ENCODE data around the gene KBTBD13. TPM values are rescaled to one million over a fixed set of nuclear protein-coding genes. Genes with fewer than 3 reads are reported as not detected.
"Not testable (repeated sequence)": the region's sequence is repeated elsewhere in the genome, so short reads cannot be mapped to it uniquely, and the experiment has no call there.

Gene KBTBD13
- total RNA-seq, 1 donor = not detected

DNA sequence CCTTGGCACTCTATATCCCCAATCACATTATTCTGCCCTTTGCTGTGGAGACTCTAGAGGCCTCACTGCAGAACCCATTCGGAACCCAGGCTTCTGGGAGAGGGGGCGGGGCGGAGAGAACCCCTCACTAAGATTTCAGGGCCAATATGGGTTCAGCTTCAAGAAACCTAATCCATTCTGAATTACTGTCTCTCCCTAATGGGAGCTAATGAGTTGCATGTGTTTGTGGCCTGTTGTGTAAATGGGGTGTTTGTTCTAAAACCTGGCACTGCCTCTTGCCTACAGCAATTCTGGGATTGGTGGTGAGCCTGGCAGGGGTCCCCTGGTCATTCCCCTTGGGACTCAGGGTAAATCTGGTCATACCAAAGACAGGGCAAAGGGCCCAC is 8.2 kb upstream of the KBTBD13 start:
- H3K4me3 ChIP-seq (ENCODE audit: low read depth, low read length) = no peak overlapping the region
- TF ChIP-seq, protein P1, sequence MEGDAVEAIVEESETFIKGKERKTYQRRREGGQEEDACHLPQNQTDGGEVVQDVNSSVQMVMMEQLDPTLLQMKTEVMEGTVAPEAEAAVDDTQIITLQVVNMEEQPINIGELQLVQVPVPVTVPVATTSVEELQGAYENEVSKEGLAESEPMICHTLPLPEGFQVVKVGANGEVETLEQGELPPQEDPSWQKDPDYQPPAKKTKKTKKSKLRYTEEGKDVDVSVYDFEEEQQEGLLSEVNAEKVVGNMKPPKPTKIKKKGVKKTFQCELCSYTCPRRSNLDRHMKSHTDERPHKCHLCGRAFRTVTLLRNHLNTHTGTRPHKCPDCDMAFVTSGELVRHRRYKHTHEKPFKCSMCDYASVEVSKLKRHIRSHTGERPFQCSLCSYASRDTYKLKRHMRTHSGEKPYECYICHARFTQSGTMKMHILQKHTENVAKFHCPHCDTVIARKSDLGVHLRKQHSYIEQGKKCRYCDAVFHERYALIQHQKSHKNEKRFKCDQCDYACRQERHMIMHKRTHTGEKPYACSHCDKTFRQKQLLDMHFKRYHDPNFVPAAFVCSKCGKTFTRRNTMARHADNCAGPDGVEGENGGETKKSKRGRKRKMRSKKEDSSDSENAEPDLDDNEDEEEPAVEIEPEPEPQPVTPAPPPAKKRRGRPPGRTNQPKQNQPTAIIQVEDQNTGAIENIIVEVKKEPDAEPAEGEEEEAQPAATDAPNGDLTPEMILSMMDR (IDR thresholded peaks at IDR 0.05; ENCODE audit: insufficient read depth, low read length) = no peak
- DNase-seq (ENCODE audit: low read depth) = no peak

DNA sequence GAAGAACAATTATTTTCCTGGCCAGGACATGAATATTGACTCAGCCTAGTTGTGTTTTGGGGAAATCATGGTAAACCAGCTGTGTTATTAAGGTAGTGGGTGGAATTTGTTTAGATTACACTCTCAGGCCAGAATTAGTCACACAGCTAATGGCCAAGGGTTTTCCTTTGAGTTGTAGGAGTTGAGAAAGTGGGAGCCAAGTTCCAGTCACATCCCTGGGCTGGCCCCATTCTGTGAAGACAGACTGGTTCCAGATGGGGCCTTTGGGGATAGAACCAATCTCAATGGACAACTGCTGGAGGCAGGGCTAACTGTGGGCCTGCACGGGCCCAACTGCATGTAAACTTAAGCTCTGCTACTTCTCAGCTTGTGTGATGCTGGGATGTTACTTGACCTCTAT is 7.4 kb upstream of the KBTBD13 start:
- TF ChIP-seq, protein P1 (IDR thresholded peaks at IDR 0.05; ENCODE audit: insufficient read depth, low read length) = no peak
- H3K4me3 ChIP-seq (ENCODE audit: low read depth, low read length) = no peak overlapping the region
- peak; percentile 99 for DNase-seq (ENCODE audit: low read depth)

DNA sequence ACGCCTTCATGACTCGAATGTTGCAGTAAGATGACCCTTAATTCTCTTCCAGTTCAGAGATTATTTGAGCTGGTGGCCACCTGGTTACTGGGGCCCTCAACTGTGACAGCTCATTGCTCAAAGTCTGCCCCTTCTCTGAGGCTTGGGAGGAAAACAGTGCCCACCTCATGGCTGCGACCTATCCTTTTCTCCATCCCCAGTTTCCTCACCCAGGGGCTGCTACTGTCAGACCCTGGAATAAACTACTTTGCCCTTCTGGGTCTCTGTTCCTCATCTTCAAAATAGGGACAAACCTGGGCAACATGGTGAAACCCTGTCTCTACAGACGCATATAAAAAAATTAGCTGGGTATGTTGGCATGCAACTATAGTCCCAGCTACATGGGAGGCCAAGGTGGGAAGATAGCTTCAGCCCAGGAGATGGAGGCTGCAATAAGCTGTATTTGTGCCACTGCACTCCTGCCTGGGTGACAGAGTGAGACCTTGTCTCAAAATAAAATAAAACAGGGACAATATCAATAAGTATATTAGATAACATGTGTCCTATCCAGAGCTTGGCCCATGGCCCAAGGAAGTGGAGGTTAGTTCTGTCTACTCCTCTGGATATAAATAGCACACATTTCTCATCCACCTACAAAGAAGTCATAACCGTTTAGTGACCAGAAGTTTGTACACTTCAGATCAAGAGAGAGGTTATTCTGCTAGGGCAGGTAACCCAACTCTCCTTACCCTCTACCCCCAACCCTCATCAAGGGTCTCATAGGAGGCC is 6.6 kb upstream of the KBTBD13 start:
- DNase-seq (ENCODE audit: low read depth) = no peak
- TF ChIP-seq, protein P1 (IDR thresholded peaks at IDR 0.05; ENCODE audit: insufficient read depth, low read length) = no peak
- H3K4me3 ChIP-seq (ENCODE audit: low read depth, low read length) = no peak overlapping the region

DNA sequence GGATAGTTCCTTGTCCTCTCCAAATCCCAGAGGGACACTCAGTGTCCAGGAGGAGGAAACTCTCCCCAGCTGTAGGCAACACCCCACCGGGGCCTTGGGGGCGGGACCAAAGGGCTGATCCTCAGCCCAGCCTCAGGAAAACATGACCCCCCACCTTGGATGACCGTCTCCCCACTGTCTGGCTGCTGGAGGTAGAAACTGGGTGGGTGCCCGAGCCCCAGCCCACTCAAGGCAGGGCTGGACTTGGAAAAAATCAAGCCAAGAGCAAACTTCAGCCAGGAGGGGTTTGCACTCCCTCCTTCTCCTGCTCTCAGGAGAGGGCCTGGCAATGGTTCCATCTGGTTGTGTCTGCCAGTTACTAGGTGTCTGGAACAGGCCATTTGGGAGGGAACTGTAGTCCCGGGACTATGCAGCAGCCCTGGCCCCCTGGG is 5.2 kb upstream of the KBTBD13 start:
- no peak overlapping the region for H3K4me3 ChIP-seq (ENCODE audit: low read depth, low read length)
- peak; percentile 82 for DNase-seq (ENCODE audit: low read depth)
- TF ChIP-seq, protein P1 (IDR thresholded peaks at IDR 0.05; ENCODE audit: insufficient read depth, low read length) = no peak

DNA sequence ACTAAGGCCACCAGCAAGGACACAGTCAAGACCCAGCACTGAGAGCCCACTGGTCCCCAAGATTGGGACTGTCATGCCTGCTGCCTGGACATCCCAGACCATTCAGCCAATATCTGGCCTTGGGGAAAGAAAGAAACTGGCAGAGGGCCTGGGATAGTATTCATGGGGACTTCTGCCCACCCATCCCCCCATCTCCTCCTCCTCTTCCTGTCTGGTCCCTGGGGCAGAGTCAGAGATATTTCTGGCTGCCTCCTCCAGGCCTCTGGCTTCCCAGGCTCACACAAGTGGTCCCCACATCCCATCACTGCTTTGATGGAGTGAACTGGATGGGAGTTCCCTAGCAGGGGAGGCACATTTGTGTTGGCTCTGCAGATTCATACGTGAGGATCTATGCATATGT is 4.5 kb upstream of the KBTBD13 start:
- TF ChIP-seq, protein P1 (IDR thresholded peaks at IDR 0.05; ENCODE audit: insufficient read depth, low read length) = no peak
- H3K4me3 ChIP-seq (ENCODE audit: low read depth, low read length) = no peak overlapping the region
- peak; percentile 63 for DNase-seq (ENCODE audit: low read depth)

DNA sequence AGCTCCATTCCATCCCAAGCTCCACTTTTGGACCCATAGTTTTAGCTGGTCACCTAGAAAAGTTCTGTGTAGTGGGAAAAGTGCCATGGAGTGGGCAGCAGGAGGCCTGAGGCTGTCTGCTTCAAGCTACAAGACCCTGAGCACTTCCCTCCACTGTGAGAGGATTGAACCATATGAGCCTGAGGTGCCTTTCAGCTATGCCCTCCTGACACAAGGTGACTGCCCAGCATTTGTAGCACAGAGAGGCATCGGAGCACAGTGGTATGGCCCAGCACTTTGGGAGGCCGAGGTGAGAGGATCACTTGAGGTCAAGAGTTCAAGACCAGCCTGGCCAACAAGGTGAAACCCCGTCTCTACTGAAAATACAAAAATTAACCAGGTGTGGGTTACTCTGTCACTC is 3.9 kb upstream of the KBTBD13 start:
- H3K4me3 ChIP-seq (ENCODE audit: low read depth, low read length) = no peak overlapping the region
- no peak for DNase-seq (ENCODE audit: low read depth)
- TF ChIP-seq, protein P1 (IDR thresholded peaks at IDR 0.05; ENCODE audit: insufficient read depth, low read length) = no peak

DNA sequence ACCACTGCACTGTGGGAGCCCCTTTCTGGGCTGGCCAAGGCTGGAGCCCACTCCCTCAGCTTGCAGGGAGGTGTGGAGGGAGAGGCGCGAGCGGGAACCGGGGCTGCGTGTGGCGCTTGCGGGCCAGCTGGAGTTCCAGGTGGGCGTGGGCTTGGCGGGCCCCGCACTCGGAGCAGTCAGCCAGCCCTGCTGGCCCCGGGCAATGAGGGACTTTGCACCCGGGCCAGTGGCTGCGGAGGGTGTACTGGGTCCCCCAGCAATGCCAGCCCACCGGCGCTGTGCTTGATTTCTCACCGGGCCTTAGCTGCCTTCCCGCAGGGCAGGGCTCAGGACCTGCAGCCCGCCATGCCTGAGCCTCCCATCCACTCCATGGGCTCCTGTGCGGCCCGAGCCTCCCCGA is 1.6 kb upstream of the KBTBD13 start:
- DNase-seq (ENCODE audit: low read depth); H3K4me3 ChIP-seq (ENCODE audit: low read depth, low read length): not testable (repeated sequence)

DNA sequence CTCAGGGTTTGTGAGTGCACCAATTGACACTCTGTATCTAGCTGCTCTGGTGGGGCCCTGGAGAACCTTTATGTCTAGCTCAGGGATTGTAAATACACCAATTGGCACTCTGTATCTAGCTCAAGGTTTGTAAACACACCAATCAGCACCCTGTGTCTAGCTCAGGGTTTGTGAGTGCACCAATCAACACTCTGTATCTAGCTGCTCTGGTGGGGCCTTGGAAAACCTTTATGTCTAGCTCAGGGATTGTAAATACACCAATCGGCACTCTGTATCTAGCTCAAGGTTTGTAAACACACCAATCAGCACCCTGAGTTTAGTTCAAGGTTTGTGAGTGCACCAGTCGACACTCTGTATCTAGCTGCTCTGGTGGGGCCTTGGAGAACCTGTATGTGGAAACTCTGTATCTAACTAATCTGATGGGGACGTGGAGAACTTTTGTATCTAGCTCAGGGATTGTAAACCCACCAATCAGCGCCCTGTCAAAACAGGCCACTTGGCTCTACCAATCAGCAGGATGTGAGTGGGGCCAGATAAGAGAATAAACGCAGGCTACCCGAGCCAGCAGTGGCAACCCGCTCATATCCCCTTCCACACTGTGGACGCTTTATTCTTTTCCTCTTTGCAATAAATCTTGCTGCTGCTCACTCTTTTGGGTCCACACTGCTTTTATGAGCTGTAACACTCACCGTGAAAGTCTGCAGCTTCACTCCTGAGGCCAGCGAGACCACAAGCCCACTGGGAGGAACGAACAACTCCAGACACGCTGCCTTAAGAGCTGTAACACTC is 745 bp upstream of the KBTBD13 start:
- not testable (repeated sequence) for H3K4me3 ChIP-seq (ENCODE audit: low read depth, low read length); DNase-seq (ENCODE audit: low read depth)

All from fibroblast of the aortic adventitia (primary cell).